NK-92 (cell line): ENCODE data around the gene THSD7A.

Experiments used
- DNase-seq: peaks from one replicate; lab custom pipeline; 2025; ENCODE audit not compliant: unreplicated experiment; lab: John Stamatoyannopoulos, UW

The THSD7A gene

DNA sequence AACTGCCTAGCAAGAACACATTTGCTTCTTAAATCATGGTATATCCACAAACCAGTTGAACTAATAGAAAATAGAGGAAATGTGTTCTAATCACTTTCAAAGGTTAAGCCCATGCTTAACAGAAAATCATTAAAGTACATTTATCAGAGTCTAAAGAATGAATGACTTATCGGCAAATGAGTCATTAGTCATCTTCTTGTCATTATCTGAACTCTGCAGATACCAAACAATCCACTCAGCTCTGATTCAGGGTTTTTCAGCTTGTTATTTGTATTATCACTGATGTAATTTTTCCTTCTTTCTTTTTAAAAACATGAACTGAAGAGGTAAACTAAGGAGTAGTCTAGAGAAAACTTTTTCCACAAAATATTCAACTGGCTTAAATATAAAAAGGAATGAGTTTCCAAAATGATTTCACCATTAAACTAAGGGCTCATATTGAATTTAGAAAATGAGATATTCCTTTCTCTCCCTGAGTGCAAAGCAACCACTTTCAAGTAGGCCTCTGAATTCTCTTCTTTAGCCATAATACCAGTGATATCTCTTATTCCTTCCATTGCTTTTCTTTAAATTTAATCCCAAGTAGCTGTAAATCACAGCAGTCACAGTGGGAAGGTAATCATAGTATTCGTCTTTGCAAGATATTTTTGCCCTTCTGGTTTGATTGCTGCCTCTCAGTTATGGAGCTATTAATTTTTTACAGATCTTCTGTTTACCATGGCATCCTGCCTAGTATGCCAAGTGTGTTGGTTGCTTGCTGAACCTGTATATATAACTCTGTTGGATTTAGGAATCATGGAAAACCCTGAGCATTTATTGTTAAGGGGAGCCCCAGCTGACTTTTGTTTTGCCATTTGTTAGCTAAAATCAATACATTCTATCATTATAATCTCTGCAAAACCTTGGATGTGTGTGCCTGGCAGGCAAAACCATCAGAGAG, 125.1 kb downstream of the THSD7A start:
- no peak for DNase-seq

GRCh38 chr7:11703829-11704228, 128.2 kb downstream of the THSD7A start:
- no peak for DNase-seq

- DNase-seq, result no peak
These were observed 129.1 kb downstream of the THSD7A start for GRCh38 chr7:11702938-11703337.

- no peak for DNase-seq
These were observed 130.0 kb downstream of the THSD7A start for GRCh38 chr7:11701829-11702560.

DNA sequence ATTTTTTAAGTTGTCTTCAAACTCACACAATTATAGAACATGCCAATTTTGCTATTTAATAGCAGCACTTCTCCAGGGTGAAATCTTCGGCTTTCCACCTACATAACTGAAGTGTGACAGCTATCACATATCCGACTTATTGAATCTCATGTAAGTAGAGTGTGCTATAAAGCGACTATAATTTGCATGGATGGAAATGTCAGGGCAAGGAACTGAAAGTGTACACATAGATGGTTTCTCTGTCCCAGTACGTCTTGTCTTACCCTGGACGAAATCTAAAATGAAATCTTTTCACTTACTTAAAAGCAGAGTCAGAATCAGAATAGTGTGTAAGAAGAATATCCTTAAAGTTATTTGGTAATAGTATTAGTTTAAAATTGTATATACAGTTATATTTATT, 132.3 kb downstream of the THSD7A start:
- no peak for DNase-seq

- no peak for DNase-seq
These were observed 133.6 kb downstream of the THSD7A start for GRCh38 chr7:11698384-11698871.

- DNase-seq, result no peak
These were observed 141.6 kb downstream of the THSD7A start for GRCh38 chr7:11690395-11690794.

- DNase-seq, result no peak
These were observed 142.9 kb downstream of the THSD7A start for GRCh38 chr7:11689096-11689495.

DNA sequence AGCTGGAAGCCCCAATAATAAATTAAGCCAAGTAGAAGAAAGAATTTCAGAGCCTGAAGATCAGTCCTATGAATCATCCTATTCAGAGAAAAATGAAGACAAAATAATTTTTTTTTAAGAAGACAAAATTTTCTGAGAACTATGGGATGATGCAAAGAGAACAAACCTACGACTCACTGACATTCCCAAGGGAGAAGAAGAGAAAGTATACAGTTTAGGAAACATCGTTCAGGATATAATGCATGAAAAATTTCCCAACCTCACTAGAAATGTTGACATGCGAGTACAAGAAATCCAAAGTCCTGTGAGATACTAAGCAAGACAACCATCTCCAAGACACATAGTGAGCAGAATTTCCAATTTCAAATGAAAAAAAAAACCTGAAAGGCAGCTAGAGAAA, 150.5 kb downstream of the THSD7A start:
- DNase-seq, result no peak

GRCh38 chr7:11675163-11675562, 156.8 kb downstream of the THSD7A start:
- no peak for DNase-seq

DNA sequence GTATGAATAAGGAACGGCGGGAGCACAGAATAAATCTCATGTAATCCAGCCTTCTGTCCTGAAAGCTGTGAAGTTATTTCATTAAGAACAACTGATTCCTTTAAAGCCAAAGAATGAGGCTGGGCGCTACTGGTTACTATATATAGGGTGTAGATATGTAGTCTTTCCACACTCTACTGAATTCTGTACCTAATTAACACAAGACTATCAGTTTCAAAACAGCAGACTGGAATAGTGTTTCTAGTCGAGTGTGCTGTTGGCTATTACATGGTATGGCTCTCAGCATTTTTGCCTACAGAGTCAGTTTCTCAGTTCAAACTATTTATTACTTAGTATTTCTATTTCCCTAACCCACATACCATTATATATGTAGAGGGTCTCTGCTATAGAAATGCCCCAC, 163.3 kb downstream of the THSD7A start:
- DNase-seq, result no peak

GRCh38 chr7:11667810-11668185, 164.2 kb downstream of the THSD7A start:
- DNase-seq, result no peak

- no peak for DNase-seq
These were observed 164.8 kb downstream of the THSD7A start for GRCh38 chr7:11667071-11667809.

DNA sequence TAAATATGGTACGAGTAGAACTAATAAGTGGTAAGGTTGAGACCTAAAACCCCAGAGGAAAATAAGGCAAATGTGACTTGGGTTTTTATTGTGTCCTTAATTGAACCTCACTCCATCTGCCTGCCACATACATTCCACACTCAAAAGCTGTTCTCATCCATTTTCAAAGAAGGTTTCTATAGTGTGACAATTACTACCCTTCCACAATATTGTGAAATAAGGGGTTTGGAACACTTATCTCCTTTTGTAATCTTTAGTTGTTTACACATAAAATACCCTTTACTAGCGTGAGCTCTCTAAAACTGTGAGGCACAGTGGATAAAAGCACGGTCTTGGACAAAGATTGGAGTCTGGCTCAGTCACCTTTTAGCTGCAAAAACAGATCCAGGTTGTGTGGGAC, 166.6 kb downstream of the THSD7A start:
- no peak for DNase-seq

DNA sequence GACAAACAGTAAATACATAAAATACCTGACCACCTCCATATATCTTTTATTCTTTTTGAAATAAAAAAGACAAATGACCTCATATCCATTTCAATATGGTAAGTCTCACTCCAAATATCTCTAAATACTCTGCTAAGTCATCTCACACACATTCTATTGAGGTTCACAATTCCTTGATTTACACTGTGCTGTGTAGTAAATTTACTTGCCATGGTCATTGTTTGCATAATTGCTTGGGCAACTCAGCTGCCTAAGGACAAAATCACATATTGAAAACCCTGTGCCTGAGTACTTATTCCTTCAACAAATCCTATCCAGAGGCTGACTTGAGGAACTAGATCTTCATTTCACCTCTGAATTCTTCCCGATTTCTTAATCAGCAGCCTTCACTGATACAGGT, 176.4 kb downstream of the THSD7A start:
- DNase-seq, result no peak

- DNase-seq, result no peak
These were observed 176.8 kb downstream of the THSD7A start for GRCh38 chr7:11655163-11655562.

- no peak for DNase-seq
These were observed 181.5 kb downstream of the THSD7A start for GRCh38 chr7:11650500-11650899.

DNA sequence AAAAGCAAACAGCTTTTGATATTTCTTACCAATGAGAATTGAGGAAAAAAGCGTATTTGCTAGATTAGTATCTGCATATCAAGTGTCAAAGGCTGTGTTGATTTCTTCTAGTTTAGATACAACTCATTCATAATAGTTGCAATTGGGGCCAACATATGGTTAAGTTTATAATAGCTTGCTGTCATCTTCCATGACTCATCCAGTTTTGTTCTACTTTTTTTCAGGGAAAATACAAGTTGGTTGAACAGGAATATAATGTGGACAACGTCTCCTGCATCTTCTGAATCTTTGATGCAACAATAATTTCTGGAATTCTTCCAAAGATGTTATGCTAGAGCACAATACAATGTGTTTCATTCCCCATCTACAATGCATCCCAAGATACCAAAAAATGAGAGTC, 182.0 kb downstream of the THSD7A start:
- DNase-seq, result no peak

DNA sequence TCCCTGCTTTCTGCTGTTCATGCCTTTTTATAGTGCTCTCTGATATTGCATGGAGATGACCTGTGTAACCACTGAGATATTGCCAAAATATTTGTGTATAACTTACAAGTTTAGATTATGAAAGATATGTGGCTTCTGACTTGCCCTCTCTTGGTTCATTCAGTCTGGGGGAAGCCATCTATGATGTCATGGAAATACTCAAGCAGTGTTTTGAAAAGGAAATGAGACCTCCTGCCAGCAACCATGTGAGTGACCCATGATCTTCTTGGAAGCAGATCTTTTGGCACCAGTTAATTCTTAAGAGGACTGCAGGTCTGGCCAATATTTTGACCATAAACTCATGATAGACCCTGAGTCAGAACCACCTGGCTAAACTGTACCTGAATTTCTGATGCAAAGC, 183.0 kb downstream of the THSD7A start:
- DNase-seq, result no peak

- DNase-seq, result no peak
These were observed 183.9 kb downstream of the THSD7A start for GRCh38 chr7:11648101-11648500.

DNA sequence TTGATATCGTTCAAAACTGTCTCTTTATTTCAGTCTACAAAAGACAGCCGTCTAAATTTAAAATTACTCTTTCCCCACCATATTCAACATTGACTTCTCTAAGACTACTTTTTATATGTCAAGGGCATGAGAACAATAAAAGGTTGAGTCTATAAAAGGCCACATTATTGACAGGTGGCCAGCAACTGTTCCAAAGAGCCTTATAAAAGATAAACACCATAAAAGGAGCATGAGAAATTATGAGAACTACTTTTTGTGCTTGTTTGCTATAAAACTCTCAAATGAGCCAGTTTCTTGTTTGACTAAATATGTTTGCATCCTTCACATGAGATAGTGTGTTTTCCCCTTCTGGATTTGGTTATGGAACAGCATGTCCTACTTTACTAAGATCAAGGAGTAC, 189.2 kb downstream of the THSD7A start:
- no peak for DNase-seq
